Measurements from ENCODE around the gene CNPY2.

DNA sequence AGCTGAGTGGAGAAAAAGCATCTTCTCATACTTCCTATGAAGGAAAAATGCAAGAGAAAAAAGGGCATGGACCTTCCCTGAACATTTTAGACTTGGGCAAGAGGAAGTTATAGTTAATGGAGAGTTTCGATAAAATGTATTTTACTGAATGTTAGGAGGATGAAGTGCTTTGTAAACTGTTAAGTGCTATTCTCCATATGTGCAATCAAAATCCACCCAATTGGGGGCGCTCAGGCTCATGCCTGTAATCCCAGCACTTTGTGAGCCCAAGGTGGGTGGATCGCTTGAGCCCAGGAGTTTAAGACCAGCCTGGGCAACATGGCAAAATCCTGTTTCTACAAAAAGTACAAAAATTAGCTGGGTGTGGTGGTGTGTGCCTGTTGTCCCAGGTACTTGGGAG lies 1.9 kb upstream of the CNPY2 start:
- TF ChIP-seq EZH2 (IDR thresholded peaks at IDR 0.05; ENCODE audit: borderline replicate concordance, low read depth, low read length, severe bottlenecking) (no peak), POLR2A (IDR thresholded peaks at IDR 0.05; ENCODE audit: low read depth, low read length) (no peak), CTCF (IDR thresholded peaks at IDR 0.05; ENCODE audit: extremely low read depth in 1 of 2, insufficient read depth in 1 of 2, low read depth in 1 of 2, low read length in 2 of 2) (no peak), FOS (IDR thresholded peaks at IDR 0.05; ENCODE audit: borderline replicate concordance, insufficient read depth, low read length) (no peak), POLR2AphosphoS5 (IDR thresholded peaks at IDR 0.05; ENCODE audit: insufficient read depth, low read depth, low read length) (no peak), MYC (IDR thresholded peaks at IDR 0.05; ENCODE audit: low read depth, low read length) (no peak)
- TF ChIP-seq, protein P1, sequence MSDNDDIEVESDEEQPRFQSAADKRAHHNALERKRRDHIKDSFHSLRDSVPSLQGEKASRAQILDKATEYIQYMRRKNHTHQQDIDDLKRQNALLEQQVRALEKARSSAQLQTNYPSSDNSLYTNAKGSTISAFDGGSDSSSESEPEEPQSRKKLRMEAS (IDR thresholded peaks at IDR 0.05; ENCODE audit: insufficient read depth, insufficient read length), result no peak
